HG03066 (cell line): ENCODE measurements around the gene SERPINE1.

Experiments
- ATAC-seq: cut with Tn5 transposase; IDR thresholded peaks from one replicate; pipeline ENCODE4 v1.9.1; 2021; ENCODE audit warnings: low read depth; ENCODE audit not compliant: unreplicated experiment

The SERPINE1 gene

DNA sequence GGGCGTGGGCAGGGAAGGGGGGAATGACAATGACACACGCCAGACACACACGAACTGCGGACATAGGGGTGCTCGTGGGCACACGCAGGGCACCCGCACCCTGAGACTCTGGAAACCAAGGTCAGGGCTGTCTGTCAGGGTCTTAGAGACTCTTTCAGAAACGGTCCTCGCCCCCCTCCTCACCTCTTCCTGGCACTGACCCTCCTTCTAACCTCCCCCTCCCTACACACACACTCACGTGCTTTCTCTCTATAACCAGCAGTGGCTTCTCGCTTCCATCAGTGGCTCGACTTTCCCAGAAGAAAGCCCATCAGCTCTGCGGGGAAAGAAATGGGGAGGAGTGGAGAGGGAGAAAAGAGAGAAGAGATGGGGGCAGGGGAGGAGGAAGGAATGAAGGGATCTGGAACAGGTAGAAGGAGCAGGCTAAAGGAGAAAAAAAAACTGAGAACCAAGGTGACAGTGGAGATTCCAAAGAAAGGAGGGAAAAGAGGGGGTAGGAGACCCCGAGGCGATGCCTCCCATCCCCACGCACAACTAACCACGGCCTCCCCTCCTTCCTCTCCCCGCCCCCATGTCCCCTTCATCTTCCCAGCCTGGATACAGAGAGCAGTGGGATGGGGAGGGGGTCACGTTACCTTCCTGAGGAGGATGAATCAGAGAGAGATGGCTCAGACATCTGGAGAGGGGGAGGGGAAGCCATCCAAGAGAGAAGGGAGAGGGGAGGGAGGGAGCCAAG is 40.2 kb downstream of the SERPINE1 start:
- ATAC-seq, result no peak

- no peak for ATAC-seq
Measured at GRCh38 chr7:101167645-101168411, 40.9 kb downstream of the SERPINE1 start.

DNA sequence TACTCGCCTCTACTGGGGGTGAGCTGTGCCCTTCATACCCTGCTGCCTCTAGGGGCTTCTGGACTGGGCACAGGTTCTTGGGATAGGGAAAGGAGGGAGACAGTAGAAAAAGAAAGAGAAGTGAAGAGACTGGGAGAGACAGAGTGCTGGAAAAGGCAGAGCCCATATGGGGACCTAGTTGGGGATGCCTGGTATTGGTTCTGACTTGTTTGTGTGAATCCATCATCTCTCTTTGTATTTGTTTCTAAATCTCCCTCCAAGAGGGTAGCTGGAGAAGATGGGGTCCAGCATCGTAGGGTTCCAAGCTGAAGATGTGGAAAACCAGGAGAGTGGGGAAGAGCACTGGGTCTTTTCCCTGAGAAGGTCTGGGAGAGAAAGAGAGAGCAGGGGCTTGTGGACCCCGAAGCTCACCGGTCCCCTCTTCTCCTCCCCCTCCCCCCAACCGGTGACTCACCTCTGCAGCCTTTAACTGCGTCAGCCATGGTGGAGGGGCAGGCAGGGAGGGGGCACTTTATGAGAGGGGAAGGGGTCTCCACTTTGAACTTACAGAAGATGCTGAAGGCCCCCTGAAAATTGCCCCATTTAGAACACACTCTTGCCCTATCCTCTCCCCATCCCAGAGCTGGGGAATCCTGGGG is 41.6 kb downstream of the SERPINE1 start:
- no peak for ATAC-seq

- ATAC-seq, result no peak
Measured at GRCh38 chr7:101169110-101169837, 42.4 kb downstream of the SERPINE1 start.

- ATAC-seq, result no peak
Measured at GRCh38 chr7:101169838-101170551, 43.1 kb downstream of the SERPINE1 start.

- ATAC-seq, result no peak
Measured at GRCh38 chr7:101170617-101171441, 43.9 kb downstream of the SERPINE1 start.

DNA sequence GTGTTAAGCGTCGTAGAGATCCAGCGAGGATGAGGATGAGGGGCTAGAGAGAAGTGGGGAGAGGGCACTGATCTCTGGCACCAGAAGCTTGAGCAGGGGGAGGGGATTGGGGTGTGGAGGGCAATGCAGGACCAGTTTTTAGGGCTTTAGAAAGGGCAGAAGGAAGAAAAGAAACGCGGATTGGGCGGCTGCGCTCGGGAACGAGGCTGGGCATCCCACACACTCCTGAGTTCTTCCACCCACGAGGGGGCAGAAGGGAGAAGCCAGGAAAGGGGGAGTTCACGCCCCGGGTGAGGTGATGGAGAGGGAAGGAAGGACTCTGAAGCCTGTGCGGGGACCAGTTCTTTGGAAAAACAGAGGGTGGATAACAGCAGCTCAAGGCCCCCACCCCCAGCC is 44.5 kb downstream of the SERPINE1 start:
- no peak for ATAC-seq

DNA sequence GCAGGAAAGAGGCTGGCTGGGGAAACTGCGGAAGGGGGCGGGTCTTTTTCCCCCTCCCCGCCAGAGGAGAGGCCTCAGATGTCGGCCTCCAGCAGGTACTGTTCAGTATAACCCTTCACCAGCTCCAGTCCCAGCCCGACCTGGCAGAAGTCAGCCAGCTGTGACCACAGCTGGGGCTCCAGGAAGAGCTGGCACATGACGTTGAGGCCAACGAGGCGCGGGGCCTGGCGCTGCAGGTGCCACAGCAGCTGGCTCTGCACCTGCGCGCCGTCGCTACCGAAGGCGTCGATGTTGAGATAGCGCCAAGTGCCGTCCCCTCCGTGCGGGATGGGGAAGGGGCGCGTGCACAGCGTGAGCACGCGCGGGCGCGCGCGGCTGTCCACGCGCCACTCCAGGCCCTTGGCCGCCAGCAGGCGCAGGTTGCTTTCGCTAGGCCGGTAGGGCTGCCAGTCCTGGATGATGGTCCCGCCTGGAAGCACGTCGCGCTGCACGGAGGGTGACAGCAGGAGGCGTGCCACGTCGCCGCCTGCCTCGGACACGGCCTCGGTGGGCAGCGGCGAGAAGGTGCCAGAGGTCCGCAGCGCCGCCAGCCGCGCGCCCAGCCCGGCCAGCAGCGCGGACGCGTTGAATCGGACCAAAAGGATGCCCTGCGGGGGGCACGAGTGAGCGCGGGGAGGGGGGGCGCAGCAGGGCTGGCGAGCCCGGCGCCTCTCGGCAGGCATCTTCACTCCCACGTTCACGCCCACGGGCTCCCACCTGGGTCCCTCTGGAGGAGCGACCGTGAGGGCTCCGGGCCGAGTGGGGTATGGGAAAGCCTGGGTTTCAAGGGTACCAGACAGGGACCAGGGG is 45.3 kb downstream of the SERPINE1 start:
- ATAC-seq, result no peak

GRCh38 chr7:101172854-101173751 is 46.2 kb downstream of the SERPINE1 start:
- no peak for ATAC-seq

DNA sequence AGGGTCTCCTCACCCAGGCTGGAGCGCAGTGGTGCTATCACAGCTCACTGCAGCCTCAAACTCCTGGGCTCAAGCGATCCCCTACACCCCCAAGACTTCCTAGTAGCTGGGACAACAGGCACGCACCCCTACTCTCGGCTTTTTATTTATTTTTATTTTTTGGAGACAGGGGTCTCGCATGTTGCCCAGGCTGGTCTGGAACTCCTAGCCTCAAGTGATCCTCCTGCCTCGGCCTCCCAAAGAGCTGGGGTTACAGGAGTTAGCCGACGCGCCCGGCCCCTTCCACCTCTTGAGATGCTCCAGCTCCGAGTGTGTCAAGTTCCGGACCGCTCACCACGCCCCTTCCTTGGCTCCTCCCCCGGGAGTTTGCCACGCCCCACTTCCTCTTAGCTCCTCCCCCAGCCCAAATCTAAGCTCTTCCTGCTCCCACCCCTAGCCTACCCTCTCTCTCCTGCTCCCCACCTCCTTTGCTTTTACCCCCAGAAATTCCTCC is 46.9 kb downstream of the SERPINE1 start:
- peak; percentile 66 for ATAC-seq

GRCh38 chr7:101174322-101174854 is 47.5 kb downstream of the SERPINE1 start:
- ATAC-seq, result no peak

GRCh38 chr7:101175664-101176063 is 48.8 kb downstream of the SERPINE1 start:
- ATAC-seq, result no peak

DNA sequence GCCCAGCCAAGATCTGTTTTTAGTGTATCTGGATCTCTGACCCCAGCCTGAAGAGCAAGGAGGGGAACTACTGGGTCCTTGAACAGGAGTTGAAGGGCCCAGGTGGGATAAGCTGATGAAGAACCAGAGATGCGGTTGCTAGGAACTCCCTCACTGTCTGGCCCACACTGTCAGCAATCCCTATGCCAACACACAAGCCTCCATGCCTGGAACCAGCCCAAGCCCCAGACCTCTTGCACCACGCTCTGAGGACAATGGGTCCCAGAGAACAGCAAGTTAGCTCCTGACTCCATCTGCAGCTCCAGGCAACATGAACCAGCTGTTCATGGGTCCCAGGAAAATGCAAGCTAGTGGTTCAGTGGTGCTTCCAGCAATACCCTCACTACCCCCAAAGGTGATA is 50.7 kb downstream of the SERPINE1 start:
- ATAC-seq, result no peak

DNA sequence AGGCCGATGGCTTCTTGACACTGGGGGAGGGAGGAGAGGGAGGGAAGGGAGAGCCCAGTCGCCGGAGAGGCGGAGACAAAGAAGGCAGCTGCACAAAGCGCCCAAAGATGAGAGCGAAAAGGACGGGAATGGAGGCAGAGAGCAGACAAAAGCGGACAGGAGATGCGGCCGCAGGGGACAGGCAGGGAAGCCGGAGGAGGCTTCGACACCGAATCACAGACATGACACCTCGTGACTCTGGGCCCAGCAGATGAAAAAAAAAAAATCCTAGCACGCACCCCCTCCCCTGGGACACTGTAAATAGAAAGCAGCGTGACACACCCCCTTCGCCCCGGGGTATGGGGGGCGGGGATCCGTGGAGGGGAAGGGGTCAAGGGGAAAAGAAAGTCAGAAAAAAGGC is 52.2 kb downstream of the SERPINE1 start:
- ATAC-seq, result no peak

GRCh38 chr7:101179713-101180112 is 52.8 kb downstream of the SERPINE1 start:
- no peak for ATAC-seq

DNA sequence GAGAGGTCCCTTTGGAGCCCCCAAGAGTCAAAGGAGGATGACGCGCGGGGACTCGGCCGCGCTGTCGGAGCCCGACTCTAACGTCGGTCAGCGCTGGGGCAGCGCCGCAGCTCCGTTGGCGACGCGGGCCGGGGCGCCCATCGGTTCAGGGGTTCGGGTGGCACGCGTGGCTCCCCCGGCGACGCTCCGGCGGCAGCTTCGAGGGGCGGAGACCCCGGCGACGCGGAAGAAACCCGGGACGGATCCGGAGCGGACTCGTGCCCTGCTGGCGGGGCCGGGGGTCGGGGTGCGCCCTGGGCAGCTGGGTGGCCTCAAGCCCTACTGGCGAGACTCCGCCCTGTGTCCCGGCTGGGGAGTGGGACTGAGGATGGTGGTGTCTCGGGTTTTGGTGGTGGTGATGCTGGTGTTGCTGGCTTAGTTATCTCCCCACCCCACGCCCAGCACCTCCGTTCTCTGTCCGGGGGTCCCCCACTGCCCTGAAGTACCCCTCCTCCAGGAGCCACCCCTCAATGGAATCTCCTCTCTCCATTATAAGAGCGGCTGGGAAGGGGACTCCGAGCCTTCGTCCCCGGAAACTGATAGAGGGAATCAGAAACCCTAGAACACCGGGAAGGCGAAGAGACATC is 53.3 kb downstream of the SERPINE1 start, which contains the start of gene NAT16:
Gene NAT16, minus strand, starts transcription at position 164 of the 626 bp plus-strand sequence. CDS start 5,486 bp downstream, outside the sequence.
- ATAC-seq, result no peak
